ENCODE measurements around the gene LENG8. TPM values are rescaled to one million over a fixed set of nuclear protein-coding genes. Genes with fewer than 3 reads are reported as not detected.

LENG8 gene
- total and polyA plus RNA-seq, 8 donors = 121 to 213 (median 153) TPM

- no peak for DNase-seq
- Histone ChIP-seq H3K27ac (no peak overlapping the region), H3K27me3 (peaks cover 0 to 91% of the 10 kb centered on the region in 2 donors), H3K9me3 (no peaks in the 10 kb centered on the region), H3K36me3 (no peaks in the 10 kb centered on the region), H3K4me1 (peaks cover 0 to 26% of the 10 kb centered on the region in 2 donors), H3K4me3 (no peak overlapping the region)
- TF ChIP-seq CTCF (IDR thresholded peaks at IDR 0.05) = no peak
- no peak for ATAC-seq
- intact Hi-C loops (cut with DNase I) = loop anchor here in 1 of 2 donors (5.0 kb wide), 1 partner anchor 194 kb away; no protein-coding TSS in a partner anchor
Observed at GRCh38 chr19:54482889-54483288, 33.9 kb downstream of the LENG8 start.

- Histone ChIP-seq H3K27me3 (peaks cover 0 to 91% of the 10 kb centered on the region in 2 donors), H3K4me3 (no peak overlapping the region), H3K4me1 (peaks cover 0 to 24% of the 10 kb centered on the region in 2 donors), H3K36me3 (no peaks in the 10 kb centered on the region), H3K9me3 (no peaks in the 10 kb centered on the region), H3K27ac (no peak overlapping the region)
- intact Hi-C loops (cut with DNase I) = loop anchor here in 1 of 2 donors (5.0 kb wide), 1 partner anchor 193 kb away; no protein-coding TSS in a partner anchor
- ATAC-seq (no peak), DNase-seq (no peak)
- no peak for TF ChIP-seq CTCF (IDR thresholded peaks at IDR 0.05)
Observed at GRCh38 chr19:54484451-54484850, 35.5 kb downstream of the LENG8 start.

GRCh38 chr19:54485851-54486250 lies 36.9 kb downstream of the LENG8 start:
- H3K36me3 ChIP-seq = no peaks in the 10 kb centered on the region
- H3K9me3 ChIP-seq = no peaks in the 10 kb centered on the region
- H3K4me3 ChIP-seq = no peak overlapping the region
- peaks cover 0 to 11% of the 10 kb centered on the region in 2 donors for H3K4me1 ChIP-seq
- intact Hi-C loops (cut with DNase I) = no loop called here
- DNase-seq = no peak
- H3K27ac ChIP-seq = no peak overlapping the region
- TF ChIP-seq CTCF (IDR thresholded peaks at IDR 0.05) = no peak
- H3K27me3 ChIP-seq = peaks cover 0 to 91% of the 10 kb centered on the region in 2 donors
- ATAC-seq = no peak

- ATAC-seq = no peak
- DNase-seq = no peak
- Histone ChIP-seq H3K4me1 (no peaks in the 10 kb centered on the region), H3K27ac (no peak overlapping the region), H3K4me3 (no peak overlapping the region), H3K9me3 (no peaks in the 10 kb centered on the region), H3K36me3 (no peaks in the 10 kb centered on the region), H3K27me3 (peaks cover 0 to 97% of the 10 kb centered on the region in 2 donors)
- no peak for TF ChIP-seq CTCF (IDR thresholded peaks at IDR 0.05)
- intact Hi-C loops (cut with DNase I) = no loop called here
Observed at GRCh38 chr19:54489341-54489740, 40.3 kb downstream of the LENG8 start.

GRCh38 chr19:54489766-54490165 lies 40.8 kb downstream of the LENG8 start:
- Histone ChIP-seq H3K27ac (no peak overlapping the region), H3K36me3 (no peaks in the 10 kb centered on the region), H3K4me1 (no peaks in the 10 kb centered on the region), H3K4me3 (no peak overlapping the region), H3K9me3 (no peaks in the 10 kb centered on the region), H3K27me3 (peaks cover 0 to 97% of the 10 kb centered on the region in 2 donors)
- no peak for TF ChIP-seq CTCF (IDR thresholded peaks at IDR 0.05)
- no peak for DNase-seq
- intact Hi-C loops (cut with DNase I) = no loop called here
- no peak for ATAC-seq
